Fibroblast of lung (primary cell): ENCODE data around the gene SSH2.

ENCODE experiments used
- EZH2 ChIP-seq: IDR thresholded peaks from 2 replicates; pipeline ENCODE4 v1.5.1; 2012; ENCODE audit warnings: low read length, control low read depth, mild to moderate bottlenecking; ENCODE audit errors: missing control alignments
- TF ChIP-seq, protein P1 (sequence below), 2 donors: IDR thresholded peaks in 1 of 2; conservative IDR thresholded peaks in 1 of 2; 1 replicate in 1 of 2; 2 replicates in 1 of 2; pipeline ENCODE4 v1.5.1; 2011 to 2012; ENCODE audit warnings: low read length in 2 of 2, control low read depth in 1 of 2, inconsistent platforms in 1 of 2, low read depth in 1 of 2, mild to moderate bottlenecking in 1 of 2

- TF ChIP-seq, protein P1, sequence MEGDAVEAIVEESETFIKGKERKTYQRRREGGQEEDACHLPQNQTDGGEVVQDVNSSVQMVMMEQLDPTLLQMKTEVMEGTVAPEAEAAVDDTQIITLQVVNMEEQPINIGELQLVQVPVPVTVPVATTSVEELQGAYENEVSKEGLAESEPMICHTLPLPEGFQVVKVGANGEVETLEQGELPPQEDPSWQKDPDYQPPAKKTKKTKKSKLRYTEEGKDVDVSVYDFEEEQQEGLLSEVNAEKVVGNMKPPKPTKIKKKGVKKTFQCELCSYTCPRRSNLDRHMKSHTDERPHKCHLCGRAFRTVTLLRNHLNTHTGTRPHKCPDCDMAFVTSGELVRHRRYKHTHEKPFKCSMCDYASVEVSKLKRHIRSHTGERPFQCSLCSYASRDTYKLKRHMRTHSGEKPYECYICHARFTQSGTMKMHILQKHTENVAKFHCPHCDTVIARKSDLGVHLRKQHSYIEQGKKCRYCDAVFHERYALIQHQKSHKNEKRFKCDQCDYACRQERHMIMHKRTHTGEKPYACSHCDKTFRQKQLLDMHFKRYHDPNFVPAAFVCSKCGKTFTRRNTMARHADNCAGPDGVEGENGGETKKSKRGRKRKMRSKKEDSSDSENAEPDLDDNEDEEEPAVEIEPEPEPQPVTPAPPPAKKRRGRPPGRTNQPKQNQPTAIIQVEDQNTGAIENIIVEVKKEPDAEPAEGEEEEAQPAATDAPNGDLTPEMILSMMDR (conservative IDR thresholded peaks at IDR 0.05 in 1 of 2, IDR thresholded peaks at IDR 0.05 in 1 of 2; ENCODE audit: low read depth in 1 of 2, low read length in 2 of 2) = no peak
- no peak for TF ChIP-seq EZH2
Observed at GRCh38 chr17:29870836-29871465, 59.1 kb downstream of the SSH2 start.
